ENCODE measurements around the gene TPCN2.

TPCN2 gene

DNA sequence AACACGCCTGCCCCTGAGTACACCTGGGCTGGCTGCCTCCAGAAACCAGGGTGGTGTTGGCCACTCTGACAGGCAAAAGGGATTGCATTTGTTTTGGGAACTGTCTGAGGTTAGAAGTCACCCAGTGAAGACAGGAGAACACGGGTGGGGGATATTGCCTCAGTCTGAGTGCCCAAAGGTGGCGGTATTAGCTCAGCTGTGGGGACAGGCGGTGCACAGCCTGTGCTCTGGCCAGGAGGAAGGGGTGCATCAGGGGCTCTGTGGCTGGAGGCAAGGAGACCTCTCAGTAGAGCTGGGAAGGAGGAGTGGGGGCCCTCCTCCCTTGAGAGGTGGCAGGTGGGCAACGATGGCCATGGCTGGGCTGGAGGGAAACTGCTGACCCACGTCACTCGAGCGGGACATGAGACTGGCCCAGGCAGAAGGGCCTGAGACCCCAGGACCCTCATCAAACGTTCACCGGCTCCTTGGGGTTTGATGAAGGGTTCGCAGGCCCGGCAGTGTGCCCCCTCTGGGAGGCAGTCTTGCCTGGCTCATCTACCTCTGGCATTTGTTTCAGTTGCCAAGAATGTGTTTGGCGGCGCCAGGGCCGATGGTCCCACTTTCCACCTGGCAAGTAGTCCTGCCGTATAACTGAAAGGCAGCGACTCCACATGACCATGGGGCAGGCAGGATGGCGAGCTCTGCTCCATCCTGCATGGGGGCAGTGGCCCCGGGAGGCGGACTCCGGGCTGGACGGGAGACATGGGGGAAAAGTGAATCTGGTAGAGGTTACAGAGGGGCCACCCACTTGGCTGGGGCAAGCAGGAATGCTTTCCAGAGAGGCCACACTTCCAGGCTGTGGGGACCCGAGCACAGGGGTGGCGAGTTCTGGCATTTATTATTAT, 54.2 kb downstream of the TPCN2 start:
- H3K4me3 ChIP-seq (ENCODE audit: low read depth, low read length) = no peak overlapping the region
- DNase-seq = peak; percentile 34
- TF ChIP-seq, protein P1, sequence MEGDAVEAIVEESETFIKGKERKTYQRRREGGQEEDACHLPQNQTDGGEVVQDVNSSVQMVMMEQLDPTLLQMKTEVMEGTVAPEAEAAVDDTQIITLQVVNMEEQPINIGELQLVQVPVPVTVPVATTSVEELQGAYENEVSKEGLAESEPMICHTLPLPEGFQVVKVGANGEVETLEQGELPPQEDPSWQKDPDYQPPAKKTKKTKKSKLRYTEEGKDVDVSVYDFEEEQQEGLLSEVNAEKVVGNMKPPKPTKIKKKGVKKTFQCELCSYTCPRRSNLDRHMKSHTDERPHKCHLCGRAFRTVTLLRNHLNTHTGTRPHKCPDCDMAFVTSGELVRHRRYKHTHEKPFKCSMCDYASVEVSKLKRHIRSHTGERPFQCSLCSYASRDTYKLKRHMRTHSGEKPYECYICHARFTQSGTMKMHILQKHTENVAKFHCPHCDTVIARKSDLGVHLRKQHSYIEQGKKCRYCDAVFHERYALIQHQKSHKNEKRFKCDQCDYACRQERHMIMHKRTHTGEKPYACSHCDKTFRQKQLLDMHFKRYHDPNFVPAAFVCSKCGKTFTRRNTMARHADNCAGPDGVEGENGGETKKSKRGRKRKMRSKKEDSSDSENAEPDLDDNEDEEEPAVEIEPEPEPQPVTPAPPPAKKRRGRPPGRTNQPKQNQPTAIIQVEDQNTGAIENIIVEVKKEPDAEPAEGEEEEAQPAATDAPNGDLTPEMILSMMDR (IDR thresholded peaks at IDR 0.05; ENCODE audit: low read depth, low read length) = peak; percentile 50
- no peak overlapping the region for H3K27ac ChIP-seq
- peaks cover 25% of the 10 kb centered on the region for H3K27me3 ChIP-seq (ENCODE audit: insufficient read depth, low read depth, severe bottlenecking)
- no peaks in the 10 kb centered on the region for H3K36me3 ChIP-seq
- H3K9me3 ChIP-seq (ENCODE audit: severe bottlenecking) = no peaks in the 10 kb centered on the region

DNA sequence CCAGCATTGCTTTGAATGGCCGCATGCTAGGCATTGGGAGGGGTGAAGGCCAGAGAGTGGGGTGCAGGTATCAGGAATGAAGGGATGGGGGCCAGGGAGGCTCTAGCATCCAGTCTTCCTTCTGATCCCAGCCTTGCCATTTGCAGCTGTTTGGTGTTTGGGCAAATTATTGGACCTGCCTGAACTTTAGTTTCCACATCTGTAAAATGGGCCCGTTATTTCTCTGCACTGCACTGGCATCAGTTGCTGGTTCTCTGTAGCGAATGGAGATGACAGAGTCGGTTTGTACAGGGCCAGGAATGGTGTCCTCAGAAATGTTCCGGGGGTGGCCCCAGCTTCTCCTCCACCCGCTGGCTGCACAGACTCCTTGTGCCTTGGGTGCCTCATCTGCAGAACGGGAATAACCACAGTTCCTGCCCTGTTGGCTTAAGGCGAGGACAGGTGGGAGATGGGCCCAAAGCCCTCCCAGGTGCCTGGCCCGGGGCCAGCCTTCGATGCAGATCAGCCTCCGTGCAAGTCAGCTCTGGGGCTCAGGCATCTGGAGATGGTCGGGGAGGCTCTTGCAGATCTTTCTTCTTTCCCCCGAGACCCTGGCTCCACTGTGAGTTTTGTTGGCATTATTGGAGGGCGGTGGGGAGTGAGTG, 55.6 kb downstream of the TPCN2 start:
- no peak for DNase-seq
- H3K36me3 ChIP-seq = no peaks in the 10 kb centered on the region
- H3K9me3 ChIP-seq (ENCODE audit: severe bottlenecking) = no peaks in the 10 kb centered on the region
- no peak overlapping the region for H3K27ac ChIP-seq
- H3K27me3 ChIP-seq (ENCODE audit: insufficient read depth, low read depth, severe bottlenecking) = peaks cover 25% of the 10 kb centered on the region
- no peak overlapping the region for H3K4me3 ChIP-seq (ENCODE audit: low read depth, low read length)
- TF ChIP-seq, protein P1 (IDR thresholded peaks at IDR 0.05; ENCODE audit: low read depth, low read length) = no peak

DNA sequence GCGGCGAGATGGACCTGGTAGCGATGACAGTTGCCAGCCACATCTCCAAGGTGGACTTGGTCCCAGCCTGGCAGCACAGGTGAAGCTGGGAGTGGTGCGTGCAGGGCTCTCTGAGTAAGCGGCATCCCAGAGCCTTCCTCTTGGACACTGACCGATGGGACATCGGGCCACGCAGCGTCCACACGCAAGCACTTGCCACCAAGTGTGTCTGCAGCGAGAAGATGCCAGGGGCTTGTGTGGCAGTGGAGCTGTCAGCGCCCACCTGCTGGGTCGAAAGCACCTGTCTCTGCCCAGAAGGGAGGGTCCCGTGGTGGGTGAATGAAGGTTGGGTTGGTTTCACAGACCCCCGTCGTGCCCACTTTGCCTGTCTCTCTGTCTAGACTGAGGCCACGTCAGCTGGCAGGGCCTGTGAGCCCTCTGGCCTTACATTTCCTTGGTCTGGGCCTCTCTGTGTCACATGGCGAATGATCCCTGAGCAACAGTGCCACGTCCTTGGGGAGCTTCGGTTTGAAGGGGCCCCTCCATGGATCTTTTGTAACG, 56.2 kb downstream of the TPCN2 start:
- TF ChIP-seq, protein P1 (IDR thresholded peaks at IDR 0.05; ENCODE audit: low read depth, low read length) = no peak
- Histone ChIP-seq H3K4me3 (ENCODE audit: low read depth, low read length) (no peak overlapping the region), H3K27ac (no peak overlapping the region), H3K27me3 (ENCODE audit: insufficient read depth, low read depth, severe bottlenecking) (peaks cover 22% of the 10 kb centered on the region), H3K36me3 (no peaks in the 10 kb centered on the region), H3K9me3 (ENCODE audit: severe bottlenecking) (no peaks in the 10 kb centered on the region)
- DNase-seq = no peak

DNA sequence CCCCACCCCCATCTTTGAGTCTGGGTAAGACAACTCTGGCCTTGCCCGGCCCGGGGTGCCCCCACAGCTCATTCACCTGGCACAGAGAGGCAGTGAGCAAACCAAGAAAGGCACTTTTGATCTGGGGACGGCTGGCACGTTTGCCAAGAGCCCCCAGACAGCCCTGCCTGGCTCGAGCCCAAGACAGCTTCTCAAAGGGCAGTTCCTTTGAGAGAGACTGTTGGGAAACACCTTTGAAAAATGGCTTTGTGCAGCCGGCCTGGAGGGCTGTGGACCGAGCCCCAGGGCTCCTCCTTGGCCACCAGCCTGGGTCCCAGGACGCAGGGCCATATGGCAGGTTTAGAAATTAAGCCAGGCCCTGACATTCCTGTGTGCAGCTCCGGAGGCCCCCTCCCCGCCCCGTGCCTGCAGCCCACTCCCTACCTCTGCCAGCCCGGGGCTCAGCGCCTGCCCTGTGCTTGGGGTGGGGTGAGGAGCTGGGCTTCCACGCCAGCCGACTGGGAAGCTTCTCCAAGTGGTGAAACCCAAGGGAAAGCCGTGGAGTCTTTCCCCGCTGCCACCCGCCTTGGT, 56.8 kb downstream of the TPCN2 start:
- H3K4me3 ChIP-seq (ENCODE audit: low read depth, low read length) = no peak overlapping the region
- TF ChIP-seq, protein P1 (IDR thresholded peaks at IDR 0.05; ENCODE audit: low read depth, low read length) = no peak
- no peaks in the 10 kb centered on the region for H3K9me3 ChIP-seq (ENCODE audit: severe bottlenecking)
- DNase-seq = no peak
- no peaks in the 10 kb centered on the region for H3K36me3 ChIP-seq
- H3K27ac ChIP-seq = no peak overlapping the region
- H3K27me3 ChIP-seq (ENCODE audit: insufficient read depth, low read depth, severe bottlenecking) = peaks cover 15% of the 10 kb centered on the region

DNA sequence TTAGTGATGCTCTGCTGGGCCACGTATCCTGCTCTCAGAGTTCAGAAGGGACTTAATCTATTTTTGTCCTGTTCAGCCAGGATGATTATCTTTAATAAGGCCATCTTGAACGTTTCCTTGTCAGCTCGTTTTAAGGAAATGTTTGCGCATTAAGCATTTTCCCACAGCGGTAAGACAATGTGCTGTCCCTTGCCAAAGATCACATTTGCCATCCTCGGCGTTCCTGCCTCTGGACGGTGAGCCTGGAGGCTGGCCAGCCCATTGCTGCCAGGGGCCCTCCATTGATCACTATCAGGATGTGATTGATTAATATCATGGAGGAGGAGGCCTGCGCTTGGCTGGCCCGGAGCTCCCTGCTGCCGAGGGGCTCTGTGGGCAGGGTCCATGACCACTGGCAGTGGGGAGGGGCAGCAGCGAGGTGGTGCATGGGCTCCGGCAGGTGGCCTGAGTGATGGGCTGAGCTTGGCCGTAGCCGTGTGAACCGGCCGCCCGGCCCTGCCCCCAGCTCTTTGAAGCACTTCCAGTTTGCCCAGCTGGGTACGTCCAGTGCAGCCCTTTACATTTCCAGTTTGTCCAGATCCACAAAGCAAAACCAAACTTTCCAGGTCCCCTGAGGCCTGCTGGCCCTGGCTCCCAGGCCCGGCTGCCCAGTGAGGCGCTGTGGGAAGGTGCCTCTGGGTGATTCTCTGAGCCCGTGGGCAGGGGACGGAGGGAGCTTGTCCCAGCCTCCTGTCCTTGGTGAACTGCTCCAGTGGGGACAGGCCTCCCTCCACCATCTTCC, 57.5 kb downstream of the TPCN2 start:
- no peak for DNase-seq
- no peaks in the 10 kb centered on the region for H3K36me3 ChIP-seq
- TF ChIP-seq, protein P1 (IDR thresholded peaks at IDR 0.05; ENCODE audit: low read depth, low read length) = no peak
- H3K9me3 ChIP-seq (ENCODE audit: severe bottlenecking) = no peaks in the 10 kb centered on the region
- no peak overlapping the region for H3K4me3 ChIP-seq (ENCODE audit: low read depth, low read length)
- H3K27ac ChIP-seq = no peak overlapping the region
- peaks cover 11% of the 10 kb centered on the region for H3K27me3 ChIP-seq (ENCODE audit: insufficient read depth, low read depth, severe bottlenecking)
